Measurements from ENCODE around the gene GTPBP10.

- TF ChIP-seq, protein P1, sequence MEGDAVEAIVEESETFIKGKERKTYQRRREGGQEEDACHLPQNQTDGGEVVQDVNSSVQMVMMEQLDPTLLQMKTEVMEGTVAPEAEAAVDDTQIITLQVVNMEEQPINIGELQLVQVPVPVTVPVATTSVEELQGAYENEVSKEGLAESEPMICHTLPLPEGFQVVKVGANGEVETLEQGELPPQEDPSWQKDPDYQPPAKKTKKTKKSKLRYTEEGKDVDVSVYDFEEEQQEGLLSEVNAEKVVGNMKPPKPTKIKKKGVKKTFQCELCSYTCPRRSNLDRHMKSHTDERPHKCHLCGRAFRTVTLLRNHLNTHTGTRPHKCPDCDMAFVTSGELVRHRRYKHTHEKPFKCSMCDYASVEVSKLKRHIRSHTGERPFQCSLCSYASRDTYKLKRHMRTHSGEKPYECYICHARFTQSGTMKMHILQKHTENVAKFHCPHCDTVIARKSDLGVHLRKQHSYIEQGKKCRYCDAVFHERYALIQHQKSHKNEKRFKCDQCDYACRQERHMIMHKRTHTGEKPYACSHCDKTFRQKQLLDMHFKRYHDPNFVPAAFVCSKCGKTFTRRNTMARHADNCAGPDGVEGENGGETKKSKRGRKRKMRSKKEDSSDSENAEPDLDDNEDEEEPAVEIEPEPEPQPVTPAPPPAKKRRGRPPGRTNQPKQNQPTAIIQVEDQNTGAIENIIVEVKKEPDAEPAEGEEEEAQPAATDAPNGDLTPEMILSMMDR (conservative IDR thresholded peaks at IDR 0.05; ENCODE audit: low read depth, low read length): no peak
- no peak for TF ChIP-seq EZH2 (IDR thresholded peaks at IDR 0.05; ENCODE audit: low read length, unreplicated experiment)
These were observed 26.1 kb upstream of the GTPBP10 start for GRCh38 chr7:90320418-90320800.

All from PC-3 (cell line).